Esophagus muscularis mucosa (tissue), 4 donors: ENCODE data around the gene OR4F15. TPM values are rescaled to one million over a fixed set of nuclear protein-coding genes. Genes with fewer than 3 reads are reported as not detected.

Experiments
- DNase-seq: peaks from one replicate; pipeline ENCODE4 v3.0.0-alpha.2; 2017; ENCODE audit errors: extremely low spot score
- H3K27ac ChIP-seq, 4 donors: fragments of 200-600 bp; sonication (generic); replicated peaks in 1 of 4; 1 replicate in 3 of 4; 2 replicates in 1 of 4; pipeline ENCODE4 v1.5.1; 2016 to 2019; ENCODE audit warnings: mild to moderate bottlenecking in 1 of 4
- H3K27me3 ChIP-seq, 4 donors: fragments of 200-600 bp; sonication (generic); one replicate each; pipeline versions ENCODE4 v1.5.1 to v1.6.0; 2016 to 2019
- H3K36me3 ChIP-seq, 4 donors: fragments of 200-600 bp; sonication (generic); one replicate each; pipeline ENCODE4 v1.5.1; 2016 to 2019
- H3K4me1 ChIP-seq, 4 donors: fragments of 200-600 bp; sonication (generic); one replicate each; pipeline ENCODE4 v1.5.1; 2016 to 2019
- H3K4me3 ChIP-seq, 4 donors: fragments of 200-600 bp; sonication (generic); 1 replicate in 2 of 4; 2 replicates in 2 of 4; pipeline ENCODE4 v1.5.1; 2016 to 2019; ENCODE audit warnings: mild to moderate bottlenecking in 4 of 4, moderate library complexity in 1 of 4
- H3K9me3 ChIP-seq, 4 donors: fragments of 200-600 bp; sonication (generic); 1 replicate in 3 of 4; 2 replicates in 1 of 4; pipeline ENCODE4 v1.5.1; 2016 to 2019
- EP300 ChIP-seq: sonication (generic); formaldehyde crosslinking; IDR thresholded peaks from one replicate; pipeline ENCODE4 v1.6.1; 2017; ENCODE audit warnings: antibody characterized with exemption
- POLR2A ChIP-seq: fragments of 450-650 bp; IDR thresholded peaks from one replicate; pipeline ENCODE4 v1.6.1; 2017; ENCODE audit warnings: antibody characterized with exemption, moderate library complexity, mild to moderate bottlenecking, low read depth
- POLR2AphosphoS5 ChIP-seq, 2 donors: sonication (generic); formaldehyde crosslinking; IDR thresholded peaks; one replicate each; pipeline ENCODE4 v1.6.1; 2017; ENCODE audit warnings: antibody characterized with exemption in 2 of 2
- WGBS: methylation state at CpG from one replicate; pipeline ENCODE4 v1.1.5; 2018; 5-methylcytosine and 5-hydroxymethylcytosine counted together
- intact Hi-C: fragments of 100-400 bp; cut with DNase I; formaldehyde crosslinking; loops from one replicate; pipeline ENCODE4 v1.15.1; 2023
- total RNA-seq, 4 donors: library from RNA; depleted of rRNA; stranded (reverse); fragments of >200 nt; gene quantifications; one replicate each; pipeline versions ENCODE4 v1.1.0 to v1.2.1, GENCODE V29; 2016
- TF ChIP-seq, protein P1 (sequence below), 3 experiments: fragments of 200-600 bp in 2 of 3; fragments of 450-650 bp in 1 of 3; sonication (generic) in 2 of 3; IDR thresholded peaks; one replicate each; pipeline ENCODE4 v1.5.1; 2017 to 2019; ENCODE audit warnings: antibody characterized with exemption in 3 of 3, mild to moderate bottlenecking in 2 of 3, moderate library complexity in 1 of 3

OR4F15 gene
- total RNA-seq, 4 donors from 2014 or later = not detected

DNA sequence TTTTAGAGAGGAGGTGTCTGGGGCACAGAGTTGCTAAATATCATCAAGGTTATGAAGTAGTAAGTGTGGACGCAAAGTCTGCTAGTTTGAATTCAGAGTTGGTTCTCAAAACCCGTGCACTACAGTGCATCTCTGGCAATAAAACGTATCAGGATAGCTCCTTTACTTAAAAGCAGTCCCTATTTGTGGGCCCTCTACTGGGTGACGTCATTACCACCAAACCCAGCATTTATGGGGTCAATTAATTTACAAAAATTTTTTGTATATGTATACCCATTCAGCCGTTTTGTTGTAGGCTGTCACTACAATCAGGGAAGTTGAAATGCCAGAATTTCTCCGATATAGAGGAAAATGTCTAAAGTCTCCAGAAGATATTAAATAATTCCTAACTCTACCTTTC lies 8.8 kb downstream of the OR4F15 start:
- 69% methylated on average over 6 of the region's 6 CpGs for WGBS
- H3K4me3 ChIP-seq = no peak overlapping the region
- intact Hi-C loops = no loop called here

GRCh38 chr15:101827257-101827656 lies 15.3 kb downstream of the OR4F15 start:
- no peaks in the 10 kb centered on the region for H3K4me1 ChIP-seq
- intact Hi-C loops = no loop called here
- WGBS = 65% methylated on average over 6 of the region's 6 CpGs

More for the DNA sequence above, 8.8 kb downstream of the OR4F15 start:
- H3K27ac ChIP-seq = no peak overlapping the region
- TF ChIP-seq POLR2A (no peak), POLR2AphosphoS5 (IDR thresholded peaks at IDR 0.05) (no peak), EP300 (no peak)
- TF ChIP-seq, protein P1, sequence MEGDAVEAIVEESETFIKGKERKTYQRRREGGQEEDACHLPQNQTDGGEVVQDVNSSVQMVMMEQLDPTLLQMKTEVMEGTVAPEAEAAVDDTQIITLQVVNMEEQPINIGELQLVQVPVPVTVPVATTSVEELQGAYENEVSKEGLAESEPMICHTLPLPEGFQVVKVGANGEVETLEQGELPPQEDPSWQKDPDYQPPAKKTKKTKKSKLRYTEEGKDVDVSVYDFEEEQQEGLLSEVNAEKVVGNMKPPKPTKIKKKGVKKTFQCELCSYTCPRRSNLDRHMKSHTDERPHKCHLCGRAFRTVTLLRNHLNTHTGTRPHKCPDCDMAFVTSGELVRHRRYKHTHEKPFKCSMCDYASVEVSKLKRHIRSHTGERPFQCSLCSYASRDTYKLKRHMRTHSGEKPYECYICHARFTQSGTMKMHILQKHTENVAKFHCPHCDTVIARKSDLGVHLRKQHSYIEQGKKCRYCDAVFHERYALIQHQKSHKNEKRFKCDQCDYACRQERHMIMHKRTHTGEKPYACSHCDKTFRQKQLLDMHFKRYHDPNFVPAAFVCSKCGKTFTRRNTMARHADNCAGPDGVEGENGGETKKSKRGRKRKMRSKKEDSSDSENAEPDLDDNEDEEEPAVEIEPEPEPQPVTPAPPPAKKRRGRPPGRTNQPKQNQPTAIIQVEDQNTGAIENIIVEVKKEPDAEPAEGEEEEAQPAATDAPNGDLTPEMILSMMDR (IDR thresholded peaks at IDR 0.05) = no peak
- no peak for DNase-seq
- H3K4me1 ChIP-seq = no peaks in the 10 kb centered on the region
- no peaks in the 10 kb centered on the region for H3K9me3 ChIP-seq
- H3K27me3 ChIP-seq = peaks cover 0 to 5% (median 0%) of the 10 kb centered on the region in 4 donors
- no peaks in the 10 kb centered on the region for H3K36me3 ChIP-seq

DNA sequence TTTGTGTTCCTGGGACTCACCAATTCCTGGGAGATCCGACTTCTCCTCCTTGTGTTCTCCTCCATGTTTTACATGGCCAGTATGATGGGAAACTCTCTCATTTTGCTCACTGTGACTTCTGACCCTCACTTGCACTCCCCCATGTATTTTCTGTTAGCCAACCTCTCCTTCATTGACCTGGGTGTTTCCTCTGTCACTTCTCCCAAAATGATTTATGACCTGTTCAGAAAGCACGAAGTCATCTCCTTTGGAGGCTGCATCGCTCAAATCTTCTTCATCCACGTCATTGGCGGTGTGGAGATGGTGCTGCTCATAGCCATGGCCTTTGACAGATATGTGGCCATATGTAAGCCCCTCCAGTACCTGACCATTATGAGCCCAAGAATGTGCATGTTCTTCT lies 16.8 kb downstream of the OR4F15 start:
- peaks cover 0 to 7% (median 1%) of the 10 kb centered on the region in 4 donors for H3K9me3 ChIP-seq
- TF ChIP-seq POLR2AphosphoS5 (IDR thresholded peaks at IDR 0.05) (no peak), POLR2A (no peak), EP300 (no peak)
- TF ChIP-seq, protein P1 (IDR thresholded peaks at IDR 0.05) = no peak
- WGBS = 76% methylated on average over 5 of the region's 5 CpGs
- no peaks in the 10 kb centered on the region for H3K4me1 ChIP-seq
- DNase-seq = no peak
- intact Hi-C loops = no loop called here
- H3K4me3 ChIP-seq = no peak overlapping the region
- no peak overlapping the region for H3K27ac ChIP-seq
- no peaks in the 10 kb centered on the region for H3K36me3 ChIP-seq
- no peaks in the 10 kb centered on the region for H3K27me3 ChIP-seq

More at GRCh38 chr15:101827257-101827656, 15.3 kb downstream of the OR4F15 start:
- no peak for DNase-seq
- H3K36me3 ChIP-seq = no peaks in the 10 kb centered on the region
- H3K4me3 ChIP-seq = no peak overlapping the region
- TF ChIP-seq EP300 = no peak
- TF ChIP-seq POLR2AphosphoS5 (IDR thresholded peaks at IDR 0.05) = no peak
- H3K9me3 ChIP-seq = peaks cover 0 to under 1% (median 0%) of the 10 kb centered on the region in 4 donors
- no peak overlapping the region for H3K27ac ChIP-seq
- H3K27me3 ChIP-seq = no peaks in the 10 kb centered on the region

DNA sequence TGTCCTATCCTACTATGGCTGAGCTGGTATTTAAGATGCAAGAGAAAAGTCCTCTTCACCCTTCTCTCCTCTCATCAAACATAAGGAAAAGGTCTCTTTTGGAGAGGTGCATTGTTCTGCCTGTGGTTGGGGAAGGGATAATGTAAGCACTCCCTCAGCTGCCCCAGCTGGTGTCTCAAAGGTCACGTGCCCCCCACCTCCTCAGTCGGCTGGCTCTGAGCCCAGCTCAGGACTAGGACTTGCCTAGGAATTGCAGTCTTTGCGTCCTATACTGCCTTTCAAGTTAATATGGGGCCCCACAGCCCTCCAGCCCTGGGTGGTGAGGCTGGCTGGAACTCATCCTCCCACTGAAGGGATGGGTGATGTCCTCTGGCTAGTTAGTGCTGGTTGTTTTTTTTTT lies 29.7 kb downstream of the OR4F15 start:
- no peaks in the 10 kb centered on the region for H3K9me3 ChIP-seq
- TF ChIP-seq POLR2AphosphoS5 (IDR thresholded peaks at IDR 0.05) (no peak), EP300 (no peak), POLR2A (no peak)
- TF ChIP-seq, protein P1 (IDR thresholded peaks at IDR 0.05) = no peak
- intact Hi-C loops = no loop called here
- H3K27me3 ChIP-seq = no peaks in the 10 kb centered on the region
- H3K36me3 ChIP-seq = no peaks in the 10 kb centered on the region
- 56% methylated on average over 3 of the region's 3 CpGs for WGBS
- H3K4me1 ChIP-seq = no peaks in the 10 kb centered on the region
- H3K27ac ChIP-seq = no peak overlapping the region
- H3K4me3 ChIP-seq = no peak overlapping the region
- DNase-seq = no peak

DNA sequence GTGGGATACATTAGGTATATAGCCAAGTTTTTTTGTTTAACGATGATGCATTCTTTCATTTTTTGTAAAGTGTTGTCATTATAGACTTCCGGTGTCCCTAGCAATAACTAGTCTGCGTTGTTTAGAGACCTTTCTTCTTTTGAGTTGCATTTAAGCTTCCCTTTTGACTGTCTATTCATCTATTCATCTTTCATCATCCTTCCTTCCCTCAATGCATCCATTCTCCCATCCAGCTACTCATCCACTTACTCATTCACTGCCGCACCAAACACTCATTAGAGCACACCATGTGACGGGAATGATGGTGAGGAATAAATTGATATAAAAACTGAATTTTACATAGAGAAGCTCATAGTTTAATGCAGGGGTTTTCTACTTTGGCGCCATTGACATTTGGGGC lies 32.9 kb downstream of the OR4F15 start:
- no peak overlapping the region for H3K4me3 ChIP-seq
- intact Hi-C loops = no loop called here
- WGBS = 77% methylated on average over 6 of the region's 6 CpGs
- no peak for TF ChIP-seq POLR2A
- TF ChIP-seq, protein P1 (IDR thresholded peaks at IDR 0.05) = no peak
- H3K9me3 ChIP-seq = no peaks in the 10 kb centered on the region
- no peak overlapping the region for H3K27ac ChIP-seq
- no peaks in the 10 kb centered on the region for H3K4me1 ChIP-seq
- DNase-seq = no peak
- no peaks in the 10 kb centered on the region for H3K36me3 ChIP-seq
- no peaks in the 10 kb centered on the region for H3K27me3 ChIP-seq
